Measurements from ENCODE around the gene PRDM16.

GRCh38 chr1:3284691-3285090 lies 215.7 kb downstream of the PRDM16 start:
- no peak for TF ChIP-seq EP300 (conservative IDR thresholded peaks at IDR 0.05; ENCODE audit: poor library complexity, severe bottlenecking)
- TF ChIP-seq, protein P1, sequence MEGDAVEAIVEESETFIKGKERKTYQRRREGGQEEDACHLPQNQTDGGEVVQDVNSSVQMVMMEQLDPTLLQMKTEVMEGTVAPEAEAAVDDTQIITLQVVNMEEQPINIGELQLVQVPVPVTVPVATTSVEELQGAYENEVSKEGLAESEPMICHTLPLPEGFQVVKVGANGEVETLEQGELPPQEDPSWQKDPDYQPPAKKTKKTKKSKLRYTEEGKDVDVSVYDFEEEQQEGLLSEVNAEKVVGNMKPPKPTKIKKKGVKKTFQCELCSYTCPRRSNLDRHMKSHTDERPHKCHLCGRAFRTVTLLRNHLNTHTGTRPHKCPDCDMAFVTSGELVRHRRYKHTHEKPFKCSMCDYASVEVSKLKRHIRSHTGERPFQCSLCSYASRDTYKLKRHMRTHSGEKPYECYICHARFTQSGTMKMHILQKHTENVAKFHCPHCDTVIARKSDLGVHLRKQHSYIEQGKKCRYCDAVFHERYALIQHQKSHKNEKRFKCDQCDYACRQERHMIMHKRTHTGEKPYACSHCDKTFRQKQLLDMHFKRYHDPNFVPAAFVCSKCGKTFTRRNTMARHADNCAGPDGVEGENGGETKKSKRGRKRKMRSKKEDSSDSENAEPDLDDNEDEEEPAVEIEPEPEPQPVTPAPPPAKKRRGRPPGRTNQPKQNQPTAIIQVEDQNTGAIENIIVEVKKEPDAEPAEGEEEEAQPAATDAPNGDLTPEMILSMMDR (IDR thresholded peaks at IDR 0.05; ENCODE audit: poor library complexity, severe bottlenecking) = no peak
- TF ChIP-seq TAF1 (IDR thresholded peaks at IDR 0.05; ENCODE audit: low read depth) = no peak

All from neural cell (in vitro differentiated cells).